ENCODE results near the gene CASK.
"Not testable (repeated sequence)": the region's sequence is repeated elsewhere in the genome, so short reads cannot be mapped to it uniquely, and the experiment has no call there.

The CASK gene

DNA sequence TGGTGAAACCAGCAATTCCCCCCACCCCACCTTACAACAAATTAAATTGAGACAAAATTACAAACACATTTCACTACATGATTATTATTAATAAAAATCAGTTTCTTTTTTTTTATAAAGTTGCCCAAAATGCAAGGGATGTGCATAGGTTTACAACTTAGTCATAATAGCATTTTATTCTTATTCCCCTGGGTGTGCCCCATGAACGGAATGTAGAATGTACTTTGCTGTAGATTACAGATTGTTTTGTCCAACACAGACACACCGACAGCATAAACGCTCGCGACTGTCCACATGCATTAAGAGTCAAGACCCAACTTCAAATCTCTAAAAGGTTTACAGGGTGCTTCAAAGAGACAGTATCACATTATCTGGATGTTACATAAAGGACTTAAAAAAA is 403.9 kb downstream of the CASK start:
- no peaks in the 10 kb centered on the region for H3K27me3 ChIP-seq (ENCODE audit: control insufficient read depth in 1 of 2, insufficient read depth in 2 of 2, low read length in 2 of 2)
- H3K27ac ChIP-seq (ENCODE audit: low read depth, low read length): no peak overlapping the region
- H3K4me1 ChIP-seq (ENCODE audit: control insufficient read depth in 1 of 2, insufficient read depth in 2 of 2, low read length in 2 of 2): no peaks in the 10 kb centered on the region
- H3K9ac ChIP-seq (ENCODE audit: low read depth in 1 of 2, low read length in 2 of 2): no peak overlapping the region
- no peaks in the 10 kb centered on the region for H3K9me3 ChIP-seq (ENCODE audit: control insufficient read depth in 1 of 2, low read length in 2 of 2)
- no peak overlapping the region for H3K4me3 ChIP-seq (ENCODE audit: low read depth in 1 of 2, low read length in 2 of 2)
- peaks cover 0 to 23% of the 10 kb centered on the region in 2 donors for H3K36me3 ChIP-seq (ENCODE audit: control insufficient read depth in 1 of 2, insufficient read depth in 2 of 2, low read length in 2 of 2)

- Histone ChIP-seq H3K9me3 (ENCODE audit: control insufficient read depth in 1 of 2, low read length in 2 of 2) (no peaks in the 10 kb centered on the region), H3K27me3 (ENCODE audit: control insufficient read depth in 1 of 2, insufficient read depth in 2 of 2, low read length in 2 of 2) (no peaks in the 10 kb centered on the region), H3K4me1 (ENCODE audit: control insufficient read depth in 1 of 2, insufficient read depth in 2 of 2, low read length in 2 of 2) (no peaks in the 10 kb centered on the region), H3K4me3 (ENCODE audit: low read depth in 1 of 2, low read length in 2 of 2) (no peak overlapping the region), H3K9ac (ENCODE audit: low read depth in 1 of 2, low read length in 2 of 2) (no peak overlapping the region), H3K36me3 (ENCODE audit: control insufficient read depth in 1 of 2, insufficient read depth in 2 of 2, low read length in 2 of 2) (peaks cover 0 to 23% of the 10 kb centered on the region in 2 donors), H3K27ac (ENCODE audit: low read depth, low read length) (no peak overlapping the region)
Measured at GRCh38 chrX:41518841-41519220, 404.5 kb downstream of the CASK start.

GRCh38 chrX:41518127-41518840 is 405.1 kb downstream of the CASK start:
- H3K27me3 ChIP-seq (ENCODE audit: control insufficient read depth in 1 of 2, insufficient read depth in 2 of 2, low read length in 2 of 2): no peaks in the 10 kb centered on the region
- H3K27ac ChIP-seq (ENCODE audit: low read depth, low read length): no peak overlapping the region

GRCh38 chrX:41516999-41517765 is 406.2 kb downstream of the CASK start:
- no peak overlapping the region for H3K4me3 ChIP-seq (ENCODE audit: low read depth in 1 of 2, low read length in 2 of 2)
- H3K27ac ChIP-seq (ENCODE audit: low read depth, low read length): no peak overlapping the region
- no peaks in the 10 kb centered on the region for H3K27me3 ChIP-seq (ENCODE audit: control insufficient read depth in 1 of 2, insufficient read depth in 2 of 2, low read length in 2 of 2)
- H3K9me3 ChIP-seq (ENCODE audit: control insufficient read depth in 1 of 2, low read length in 2 of 2): no peaks in the 10 kb centered on the region
- no peak overlapping the region for H3K9ac ChIP-seq (ENCODE audit: low read depth in 1 of 2, low read length in 2 of 2)
- peaks cover 0 to 14% of the 10 kb centered on the region in 2 donors for H3K36me3 ChIP-seq (ENCODE audit: control insufficient read depth in 1 of 2, insufficient read depth in 2 of 2, low read length in 2 of 2)
- H3K4me1 ChIP-seq (ENCODE audit: control insufficient read depth in 1 of 2, insufficient read depth in 2 of 2, low read length in 2 of 2): no peaks in the 10 kb centered on the region

More at GRCh38 chrX:41518127-41518840, 405.1 kb downstream of the CASK start:
- Histone ChIP-seq H3K4me1 (ENCODE audit: control insufficient read depth in 1 of 2, insufficient read depth in 2 of 2, low read length in 2 of 2) (no peaks in the 10 kb centered on the region), H3K9ac (ENCODE audit: low read depth in 1 of 2, low read length in 2 of 2) (no peak overlapping the region), H3K4me3 (ENCODE audit: low read depth in 1 of 2, low read length in 2 of 2) (no peak overlapping the region), H3K9me3 (ENCODE audit: control insufficient read depth in 1 of 2, low read length in 2 of 2) (no peaks in the 10 kb centered on the region), H3K36me3 (ENCODE audit: control insufficient read depth in 1 of 2, insufficient read depth in 2 of 2, low read length in 2 of 2) (peaks cover 0 to 18% of the 10 kb centered on the region in 2 donors)

- H3K27me3 ChIP-seq (ENCODE audit: control insufficient read depth in 1 of 2, insufficient read depth in 2 of 2, low read length in 2 of 2): no peaks in the 10 kb centered on the region
- H3K27ac ChIP-seq (ENCODE audit: low read depth, low read length): no peak overlapping the region
- H3K9ac ChIP-seq (ENCODE audit: low read depth in 1 of 2, low read length in 2 of 2): no peak overlapping the region
- no peaks in the 10 kb centered on the region for H3K4me1 ChIP-seq (ENCODE audit: control insufficient read depth in 1 of 2, insufficient read depth in 2 of 2, low read length in 2 of 2)
- peaks cover 0 to 8% of the 10 kb centered on the region in 2 donors for H3K36me3 ChIP-seq (ENCODE audit: control insufficient read depth in 1 of 2, insufficient read depth in 2 of 2, low read length in 2 of 2)
- H3K9me3 ChIP-seq (ENCODE audit: control insufficient read depth in 1 of 2, low read length in 2 of 2): no peaks in the 10 kb centered on the region
- no peak overlapping the region for H3K4me3 ChIP-seq (ENCODE audit: low read depth in 1 of 2, low read length in 2 of 2)
Measured at GRCh38 chrX:41516456-41516855, 406.9 kb downstream of the CASK start.

GRCh38 chrX:41515376-41515775 is 408.0 kb downstream of the CASK start:
- Histone ChIP-seq H3K27ac (ENCODE audit: low read depth, low read length) (no peak overlapping the region), H3K4me1 (ENCODE audit: control insufficient read depth in 1 of 2, insufficient read depth in 2 of 2, low read length in 2 of 2) (no peaks in the 10 kb centered on the region), H3K9me3 (ENCODE audit: control insufficient read depth in 1 of 2, low read length in 2 of 2) (no peaks in the 10 kb centered on the region), H3K9ac (ENCODE audit: low read depth in 1 of 2, low read length in 2 of 2) (no peak overlapping the region), H3K36me3 (ENCODE audit: control insufficient read depth in 1 of 2, insufficient read depth in 2 of 2, low read length in 2 of 2) (peaks cover 0 to 3% of the 10 kb centered on the region in 2 donors), H3K27me3 (ENCODE audit: control insufficient read depth in 1 of 2, insufficient read depth in 2 of 2, low read length in 2 of 2) (no peaks in the 10 kb centered on the region), H3K4me3 (ENCODE audit: low read depth in 1 of 2, low read length in 2 of 2) (no peak overlapping the region)

- H3K27ac ChIP-seq (ENCODE audit: low read depth, low read length): no peak overlapping the region
- no peaks in the 10 kb centered on the region for H3K9me3 ChIP-seq (ENCODE audit: control insufficient read depth in 1 of 2, low read length in 2 of 2)
- H3K36me3 ChIP-seq (ENCODE audit: control insufficient read depth in 1 of 2, insufficient read depth in 2 of 2, low read length in 2 of 2): no peaks in the 10 kb centered on the region
Measured at GRCh38 chrX:41514179-41514578, 409.2 kb downstream of the CASK start.

DNA sequence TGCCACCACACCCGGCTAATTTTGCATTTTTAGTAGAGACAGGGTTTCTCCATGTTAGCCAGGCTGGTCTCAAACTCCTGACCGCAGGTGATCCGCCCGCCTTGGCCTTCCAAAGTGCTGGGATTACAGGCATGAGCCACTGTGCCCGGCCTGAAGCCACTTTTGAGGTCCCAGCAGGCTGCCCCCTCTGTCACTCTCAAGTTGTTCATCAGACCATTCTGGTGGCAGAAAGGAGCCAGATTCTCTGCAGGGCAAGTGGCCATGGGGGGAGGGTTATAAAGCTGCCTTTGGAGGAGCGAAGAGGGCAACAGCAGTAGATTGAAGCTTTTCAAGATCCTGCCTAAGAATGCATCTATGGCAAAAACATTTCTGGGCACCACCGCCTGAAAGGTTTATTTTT is 410.5 kb downstream of the CASK start:
- H3K27me3 ChIP-seq (ENCODE audit: control insufficient read depth in 1 of 2, insufficient read depth in 2 of 2, low read length in 2 of 2); H3K27ac ChIP-seq (ENCODE audit: low read depth, low read length): not testable (repeated sequence)

More at GRCh38 chrX:41514179-41514578, 409.2 kb downstream of the CASK start:
- H3K9ac ChIP-seq (ENCODE audit: low read depth in 1 of 2, low read length in 2 of 2): no peak overlapping the region
- no peaks in the 10 kb centered on the region for H3K27me3 ChIP-seq (ENCODE audit: control insufficient read depth in 1 of 2, insufficient read depth in 2 of 2, low read length in 2 of 2)
- no peak overlapping the region for H3K4me3 ChIP-seq (ENCODE audit: low read depth in 1 of 2, low read length in 2 of 2)
- H3K4me1 ChIP-seq (ENCODE audit: control insufficient read depth in 1 of 2, insufficient read depth in 2 of 2, low read length in 2 of 2): no peaks in the 10 kb centered on the region

GRCh38 chrX:41512394-41512793 is 411.0 kb downstream of the CASK start:
- Histone ChIP-seq H3K9ac (ENCODE audit: low read depth in 1 of 2, low read length in 2 of 2) (no peak overlapping the region), H3K4me3 (ENCODE audit: low read depth in 1 of 2, low read length in 2 of 2) (no peak overlapping the region), H3K27ac (ENCODE audit: low read depth, low read length) (no peak overlapping the region), H3K4me1 (ENCODE audit: control insufficient read depth in 1 of 2, insufficient read depth in 2 of 2, low read length in 2 of 2) (no peaks in the 10 kb centered on the region), H3K9me3 (ENCODE audit: control insufficient read depth in 1 of 2, low read length in 2 of 2) (no peaks in the 10 kb centered on the region), H3K36me3 (ENCODE audit: control insufficient read depth in 1 of 2, insufficient read depth in 2 of 2, low read length in 2 of 2) (no peaks in the 10 kb centered on the region), H3K27me3 (ENCODE audit: control insufficient read depth in 1 of 2, insufficient read depth in 2 of 2, low read length in 2 of 2) (no peaks in the 10 kb centered on the region)

More for the DNA sequence above, 410.5 kb downstream of the CASK start:
- H3K9ac ChIP-seq (ENCODE audit: low read depth in 1 of 2, low read length in 2 of 2); H3K9me3 ChIP-seq (ENCODE audit: control insufficient read depth in 1 of 2, low read length in 2 of 2); H3K4me1 ChIP-seq (ENCODE audit: control insufficient read depth in 1 of 2, insufficient read depth in 2 of 2, low read length in 2 of 2); H3K4me3 ChIP-seq (ENCODE audit: low read depth in 1 of 2, low read length in 2 of 2); H3K36me3 ChIP-seq (ENCODE audit: control insufficient read depth in 1 of 2, insufficient read depth in 2 of 2, low read length in 2 of 2): not testable (repeated sequence)

GRCh38 chrX:41507919-41508318 is 415.4 kb downstream of the CASK start:
- Histone ChIP-seq H3K36me3 (ENCODE audit: control insufficient read depth in 1 of 2, insufficient read depth in 2 of 2, low read length in 2 of 2) (no peaks in the 10 kb centered on the region), H3K9ac (ENCODE audit: low read depth in 1 of 2, low read length in 2 of 2) (no peak overlapping the region), H3K4me3 (ENCODE audit: low read depth in 1 of 2, low read length in 2 of 2) (no peak overlapping the region)

More at GRCh38 chrX:41507919-41508318, 415.4 kb downstream of the CASK start:
- H3K27ac ChIP-seq (ENCODE audit: low read depth, low read length): no peak overlapping the region
- H3K9me3 ChIP-seq (ENCODE audit: control insufficient read depth in 1 of 2, low read length in 2 of 2): no peaks in the 10 kb centered on the region
- H3K4me1 ChIP-seq (ENCODE audit: control insufficient read depth in 1 of 2, insufficient read depth in 2 of 2, low read length in 2 of 2): no peaks in the 10 kb centered on the region
- H3K27me3 ChIP-seq (ENCODE audit: control insufficient read depth in 1 of 2, insufficient read depth in 2 of 2, low read length in 2 of 2): no peaks in the 10 kb centered on the region
